HG03060 (cell line): ENCODE results near the gene CRHR1.
"Not testable (repeated sequence)": the region's sequence is repeated elsewhere in the genome, so short reads cannot be mapped to it uniquely, and the experiment has no call there.

Source experiments
- ATAC-seq: cut with Tn5 transposase; IDR thresholded peaks from one replicate; pipeline ENCODE4 v1.9.1; 2021; ENCODE audit warnings: low read depth, moderate number of reproducible peaks; ENCODE audit not compliant: unreplicated experiment

CRHR1 gene

GRCh38 chr17:45784293-45784740 lies at the start of gene CRHR1:
Gene CRHR1 (plus strand): TSS chr17:45784320. CDS start chr17:45784545, 225 bp downstream.
- ATAC-seq, result no peak

DNA sequence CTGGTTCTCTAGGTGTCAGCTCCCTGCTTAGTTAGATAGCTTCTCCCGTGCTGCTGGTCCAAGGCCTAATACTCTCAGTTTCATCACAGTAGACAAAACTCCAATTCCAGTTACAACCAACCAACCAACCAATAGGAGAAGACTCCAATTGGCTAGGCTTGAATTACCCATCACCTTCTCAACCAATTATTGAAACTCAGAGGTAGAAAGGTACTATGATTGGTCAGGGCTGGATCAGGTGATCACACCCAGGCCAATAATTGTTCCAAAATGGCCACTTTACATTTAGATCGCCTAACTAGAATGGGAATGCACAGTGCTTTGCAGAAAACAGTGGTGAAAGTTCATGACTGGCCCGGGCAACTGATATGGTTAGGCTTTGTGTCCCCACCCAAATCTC lies 49.5 kb upstream of the CRHR1 start:
- ATAC-seq, result no peak

DNA sequence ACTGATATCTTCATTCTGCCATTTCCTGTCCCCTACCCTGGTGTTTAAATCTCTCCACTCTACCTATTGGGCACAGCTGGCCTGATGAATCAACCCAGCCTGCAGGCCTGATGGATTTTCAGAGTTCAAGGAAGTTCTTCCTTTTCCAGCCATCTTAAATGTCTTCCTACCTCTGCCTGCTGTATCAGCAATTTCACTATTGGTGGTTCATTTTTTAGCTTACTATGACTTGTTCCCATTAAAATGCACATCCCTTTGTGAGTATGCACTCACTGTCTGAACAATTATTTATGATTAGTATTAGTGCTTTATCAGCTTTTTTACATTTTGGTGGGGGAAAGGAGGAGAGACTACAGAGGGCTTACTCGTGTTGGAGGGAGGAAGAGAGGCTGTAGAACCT lies 48.6 kb upstream of the CRHR1 start:
- no peak for ATAC-seq

DNA sequence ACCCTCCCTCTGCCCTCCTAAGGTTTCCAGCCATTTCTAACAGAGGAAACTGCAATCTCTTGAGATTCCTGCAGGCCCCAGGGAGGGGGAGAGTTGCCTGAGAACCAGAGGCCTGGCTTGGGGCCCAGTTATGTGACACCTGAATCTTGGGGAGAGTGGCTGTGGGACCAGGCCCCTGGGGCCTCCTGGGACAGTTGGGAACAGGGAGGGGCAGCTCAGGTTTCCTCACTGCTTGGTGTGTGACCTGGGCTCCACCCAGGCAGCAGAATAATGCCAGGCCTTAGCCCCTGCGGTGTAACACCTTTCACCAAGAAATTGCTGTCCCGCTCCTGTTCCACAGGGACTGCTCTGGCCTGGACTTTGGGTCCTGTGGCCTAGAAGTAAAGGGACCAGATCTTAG lies 44.3 kb upstream of the CRHR1 start:
- no peak for ATAC-seq

DNA sequence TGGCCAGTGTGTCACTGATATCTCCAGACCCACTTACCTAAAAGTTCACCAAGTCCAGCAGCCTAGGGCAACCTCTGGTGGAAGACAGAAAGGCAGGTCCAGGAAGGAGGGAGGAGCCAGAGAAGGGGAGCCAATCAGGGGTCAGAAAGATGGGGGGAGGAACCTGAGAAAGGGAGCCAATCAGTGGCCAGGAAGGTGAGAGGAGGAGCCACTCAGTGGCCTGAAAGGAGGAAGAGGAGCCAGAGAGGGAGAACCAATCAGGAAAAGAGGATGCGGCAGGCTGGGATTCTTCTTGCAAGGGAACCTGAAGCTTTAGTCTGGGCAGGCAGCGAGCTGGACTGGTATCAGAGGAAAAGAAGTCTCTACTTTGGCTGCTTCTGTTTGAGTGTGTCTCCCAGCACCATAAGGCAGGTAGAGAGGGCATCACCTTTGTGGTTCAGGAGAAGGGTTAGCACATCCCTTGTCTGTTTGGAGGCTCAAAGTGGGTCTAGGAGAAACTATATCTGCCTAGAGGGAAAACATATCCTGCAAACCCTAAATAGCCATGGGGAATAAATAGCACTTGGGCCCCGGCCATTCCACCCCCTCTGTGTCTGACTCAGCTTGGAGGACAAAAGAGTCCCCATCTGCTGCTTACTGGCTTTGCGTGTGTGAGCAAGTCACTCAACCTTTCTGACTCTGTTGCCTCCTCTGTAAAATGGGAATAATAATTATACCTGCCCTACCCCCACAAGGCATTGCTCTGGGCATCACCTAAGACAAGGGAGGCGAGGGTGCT lies 43.4 kb upstream of the CRHR1 start:
- ATAC-seq, result no peak

DNA sequence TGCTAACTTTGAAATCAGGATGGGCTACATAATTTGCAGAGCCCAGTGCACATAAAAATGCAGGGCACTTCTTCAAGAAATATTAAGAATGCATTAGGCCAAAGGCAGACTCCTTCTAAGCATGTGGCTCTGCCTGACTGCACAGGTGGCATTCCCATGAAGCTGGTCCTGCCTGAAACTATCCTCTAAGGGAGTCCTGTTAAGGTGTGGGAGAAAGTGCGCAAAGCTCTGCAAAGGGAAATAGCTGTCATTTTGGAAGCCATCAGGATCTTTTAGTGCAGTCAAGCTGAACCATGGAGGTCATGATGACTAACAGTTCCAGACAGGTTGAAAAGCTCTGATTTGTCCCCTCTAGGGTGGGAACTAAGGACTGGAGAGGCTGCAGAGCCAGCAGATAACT lies 41.9 kb upstream of the CRHR1 start:
- ATAC-seq, result no peak

GRCh38 chr17:45743626-45744326 lies 40.3 kb upstream of the CRHR1 start:
- no peak for ATAC-seq

GRCh38 chr17:45744826-45745225 lies 39.3 kb upstream of the CRHR1 start:
- not testable (repeated sequence) for ATAC-seq

- ATAC-seq, result no peak
These were observed 38.3 kb upstream of the CRHR1 start for GRCh38 chr17:45745601-45746494.

GRCh38 chr17:45747911-45748310 lies 36.2 kb upstream of the CRHR1 start:
- ATAC-seq, result no peak

GRCh38 chr17:45748731-45749310 lies 35.3 kb upstream of the CRHR1 start:
- ATAC-seq, result no peak

GRCh38 chr17:45749831-45750335 lies 34.2 kb upstream of the CRHR1 start:
- ATAC-seq, result no peak

DNA sequence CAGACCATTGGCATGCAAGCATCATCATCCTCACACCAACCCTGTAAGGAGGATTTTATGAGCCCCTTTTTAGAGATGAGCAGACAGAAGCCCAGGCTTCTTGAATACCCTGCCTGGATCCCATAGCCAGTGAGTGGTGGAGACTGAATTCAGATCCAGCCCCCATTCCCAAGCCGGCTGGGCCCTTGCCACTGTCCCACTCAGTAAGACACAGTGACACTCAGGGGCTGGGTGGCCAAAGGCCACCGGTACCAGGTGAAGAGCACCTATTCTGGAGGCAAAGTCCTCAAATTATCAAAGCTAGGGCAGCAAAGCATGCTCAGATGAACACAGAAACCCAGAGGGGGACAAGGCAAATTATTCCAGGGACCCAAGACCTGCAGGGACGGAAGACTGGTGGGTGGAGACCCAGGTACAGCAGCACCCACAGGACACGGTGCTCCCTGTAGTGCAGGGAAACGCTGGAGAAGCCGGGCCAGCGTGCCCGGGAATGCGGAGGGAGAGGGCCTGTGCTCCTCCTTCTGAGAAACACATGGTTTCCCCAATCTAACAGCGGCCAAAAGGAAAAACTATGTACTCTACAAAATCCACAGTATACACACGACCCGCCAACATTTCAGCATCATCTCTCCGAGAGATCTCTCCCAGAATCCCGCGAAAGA lies 33.2 kb upstream of the CRHR1 start:
- no peak for ATAC-seq

GRCh38 chr17:45751466-45751865 lies 32.7 kb upstream of the CRHR1 start:
- no peak for ATAC-seq

DNA sequence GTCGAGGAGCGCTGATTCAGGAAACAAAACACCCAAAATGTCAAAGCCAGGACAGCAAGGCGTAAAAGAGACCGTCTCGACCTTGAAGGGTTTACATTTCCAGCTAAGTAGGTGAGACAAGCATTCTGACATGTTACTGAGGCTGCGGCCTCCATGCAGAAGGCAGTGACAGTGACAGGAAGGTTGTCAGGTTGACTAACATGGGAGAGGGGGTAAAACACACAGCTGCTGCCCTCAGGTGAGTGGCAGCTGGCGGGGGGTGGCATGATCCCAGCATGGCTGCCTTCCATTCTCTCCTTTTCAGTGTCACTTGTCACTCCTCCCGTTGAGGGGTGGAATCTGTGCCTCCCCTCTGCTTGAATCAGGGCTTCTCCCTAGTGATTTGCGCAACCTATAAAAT lies 31.9 kb upstream of the CRHR1 start:
- no peak for ATAC-seq

GRCh38 chr17:45753645-45754225 lies 30.4 kb upstream of the CRHR1 start:
- no peak for ATAC-seq

DNA sequence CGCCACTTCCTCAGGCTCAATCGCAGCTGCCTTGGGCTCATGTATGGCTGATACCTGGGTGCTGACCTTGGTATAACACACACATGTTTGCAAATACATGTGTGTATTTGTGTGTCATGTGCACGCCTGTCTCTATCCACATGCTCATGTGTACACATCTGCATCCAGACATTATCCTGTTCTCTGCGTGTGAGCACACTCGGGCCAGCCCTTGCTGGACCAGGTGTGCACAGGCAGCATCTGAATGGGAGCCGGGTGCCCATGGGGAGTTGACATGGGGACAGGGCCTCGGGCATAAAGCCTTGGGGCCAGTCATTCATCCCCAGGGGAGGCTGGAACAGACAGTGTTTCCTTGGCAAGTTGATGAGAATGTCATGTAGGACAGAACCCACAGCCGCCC lies 29.1 kb upstream of the CRHR1 start:
- ATAC-seq, result no peak

GRCh38 chr17:45756266-45756991 lies 27.7 kb upstream of the CRHR1 start:
- no peak for ATAC-seq
